ENCODE data around the gene PARD3.
"Not testable (repeated sequence)": the region's sequence is repeated elsewhere in the genome, so short reads cannot be mapped to it uniquely, and the experiment has no call there.

Gene PARD3

DNA sequence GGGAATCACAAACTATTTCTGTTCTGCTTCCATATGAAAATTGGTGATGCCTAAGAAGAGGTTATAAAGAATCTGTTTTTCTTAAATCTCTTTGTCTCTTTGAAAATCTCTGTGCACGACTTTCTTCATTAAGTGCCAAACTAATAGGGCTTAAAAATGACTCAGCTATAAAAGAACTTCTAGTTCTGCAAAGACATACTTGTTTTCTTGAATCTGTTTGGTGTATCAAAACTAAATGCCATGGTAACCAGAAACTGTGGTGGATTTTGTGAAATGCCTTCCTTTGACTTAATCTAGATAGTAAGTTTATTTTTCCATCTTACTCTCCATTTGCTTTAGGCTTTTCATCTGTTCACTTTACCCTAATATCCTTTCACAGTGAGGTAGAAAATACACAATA is 417.8 kb downstream of the PARD3 start:
- Mint-ChIP-seq H3K4me3 (no peak overlapping the region), H3K4me1 (no peaks in the 10 kb centered on the region), H3K27me3 (no peaks in the 10 kb centered on the region), H3K27ac (no peak overlapping the region), H3K9me3 (no peaks in the 10 kb centered on the region)
- no peak for DNase-seq
- ATAC-seq = no peak

- Mint-ChIP-seq H3K27me3 (no peaks in the 10 kb centered on the region), H3K4me3 (no peak overlapping the region), H3K27ac (no peak overlapping the region), H3K4me1 (no peaks in the 10 kb centered on the region), H3K9me3 (no peaks in the 10 kb centered on the region)
- ATAC-seq (no peak), DNase-seq (no peak)
Measured at GRCh38 chr10:34396663-34397062, 418.4 kb downstream of the PARD3 start.

DNA sequence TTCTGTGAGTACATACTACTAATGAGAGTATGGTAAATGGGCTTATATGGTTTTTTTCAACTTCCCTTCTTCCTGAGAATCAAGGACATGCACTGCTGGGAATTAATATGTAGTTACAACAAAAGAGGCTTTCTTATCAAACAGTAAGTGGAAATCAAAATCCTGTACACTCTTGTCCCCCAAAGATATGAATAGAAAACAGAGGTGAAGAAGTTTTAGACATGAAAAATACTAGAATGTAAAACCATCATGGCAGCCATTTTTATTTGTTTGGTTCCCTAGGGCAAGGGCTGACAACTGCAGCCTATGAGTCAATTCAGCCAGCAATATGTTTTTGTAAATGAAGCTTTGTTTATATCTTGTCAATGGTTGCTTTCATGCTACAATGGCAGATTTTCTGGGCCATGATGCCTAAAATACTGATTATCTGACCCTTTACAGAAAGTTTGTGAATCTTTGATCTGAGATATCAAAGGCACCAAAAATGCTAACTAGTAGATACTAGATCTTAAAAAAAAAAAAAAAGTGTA is 422.4 kb downstream of the PARD3 start:
- Mint-ChIP-seq H3K27me3 (no peaks in the 10 kb centered on the region), H3K27ac (no peak overlapping the region), H3K4me1 (no peaks in the 10 kb centered on the region), H3K4me3 (no peak overlapping the region), H3K9me3 (no peaks in the 10 kb centered on the region)
- ATAC-seq (no peak), DNase-seq (no peak)

GRCh38 chr10:34391168-34391567 is 423.9 kb downstream of the PARD3 start:
- H3K27me3 Mint-ChIP-seq, DNase-seq, H3K4me1 Mint-ChIP-seq, H3K4me3 Mint-ChIP-seq, ATAC-seq, H3K27ac Mint-ChIP-seq, H3K9me3 Mint-ChIP-seq: not testable (repeated sequence)

DNA sequence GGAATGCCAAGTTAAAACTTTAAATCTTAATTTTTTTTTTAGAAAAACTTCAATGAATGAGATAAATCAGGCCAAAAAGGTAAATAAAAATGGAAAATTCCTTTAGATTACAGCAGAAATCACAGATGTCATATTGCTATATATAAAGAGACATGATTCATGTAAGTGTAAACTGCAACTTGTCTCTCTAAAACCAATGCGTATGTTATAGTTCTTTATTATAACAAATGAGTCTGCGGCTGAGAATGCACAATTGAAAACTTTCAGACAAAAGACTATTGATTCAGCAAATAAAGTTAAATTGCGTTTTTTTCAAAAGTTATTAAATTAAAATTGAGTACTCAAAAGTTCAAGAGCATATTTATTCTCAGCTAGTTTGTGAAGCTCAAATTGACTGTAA is 425.3 kb downstream of the PARD3 start:
- Mint-ChIP-seq H3K27me3 (no peaks in the 10 kb centered on the region), H3K4me1 (no peaks in the 10 kb centered on the region), H3K27ac (no peak overlapping the region), H3K9me3 (no peaks in the 10 kb centered on the region), H3K4me3 (no peak overlapping the region)
- DNase-seq (no peak), ATAC-seq (no peak)

DNA sequence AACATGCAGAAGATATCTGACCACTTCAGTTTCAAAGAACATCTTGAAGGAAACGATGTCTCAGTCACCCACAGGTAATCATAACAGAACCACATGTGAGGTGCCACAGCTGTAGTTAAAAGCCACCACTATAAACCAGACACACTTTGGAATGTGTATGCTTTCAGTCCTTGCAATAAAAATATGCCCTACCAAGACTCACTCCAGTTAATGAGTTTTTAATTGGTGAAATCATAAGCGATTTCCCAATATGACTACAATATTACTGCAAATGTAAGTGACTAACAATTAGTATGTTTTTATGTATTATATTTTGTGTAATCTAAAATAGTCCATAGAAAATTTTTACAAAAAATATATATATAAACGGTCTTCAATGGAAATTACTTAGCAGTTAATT is 428.2 kb downstream of the PARD3 start:
- Mint-ChIP-seq H3K9me3 (no peaks in the 10 kb centered on the region), H3K27ac (no peak overlapping the region), H3K27me3 (no peaks in the 10 kb centered on the region), H3K4me1 (no peaks in the 10 kb centered on the region), H3K4me3 (no peak overlapping the region)
- ATAC-seq (no peak), DNase-seq (no peak)

DNA sequence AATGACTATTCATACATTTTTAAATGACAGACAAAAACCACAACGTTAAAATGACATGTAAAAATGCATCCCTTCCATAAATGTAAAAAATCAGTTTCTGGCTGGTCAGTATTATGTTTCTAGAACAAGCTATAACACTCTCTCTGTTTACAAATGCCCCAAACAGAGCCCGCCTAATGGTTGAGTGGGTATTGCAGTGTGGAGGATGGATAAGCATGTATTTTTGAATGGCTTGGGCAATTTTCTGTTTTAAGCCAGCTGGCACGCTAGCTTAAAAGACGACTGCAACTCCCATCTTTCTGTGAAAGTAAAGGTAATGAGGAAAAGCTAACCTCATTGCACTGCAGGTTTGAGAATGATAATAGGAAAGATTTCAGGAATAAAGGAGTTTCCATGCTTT is 430.7 kb downstream of the PARD3 start:
- no peaks in the 10 kb centered on the region for H3K27me3 Mint-ChIP-seq
- H3K27ac Mint-ChIP-seq = no peak overlapping the region

DNA sequence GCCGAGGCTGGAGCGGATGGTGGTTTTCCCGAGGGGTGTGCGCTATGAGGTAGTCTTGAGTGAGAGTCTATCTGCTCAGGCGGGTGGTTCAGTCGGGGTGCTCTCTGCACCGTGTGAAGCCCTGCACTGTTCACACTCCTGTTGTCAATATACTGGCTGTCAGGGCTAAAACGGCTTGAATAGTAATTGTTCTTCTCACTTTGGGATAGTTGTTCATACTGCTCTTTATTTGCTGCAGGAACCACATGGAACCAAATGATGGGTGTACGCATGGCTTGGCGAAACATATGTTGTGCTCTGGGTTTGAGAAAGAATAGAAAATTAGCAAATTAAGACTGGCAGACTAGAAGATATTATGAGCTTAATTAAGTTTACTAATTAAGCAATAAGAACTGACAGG is 432.5 kb downstream of the PARD3 start:
- Mint-ChIP-seq H3K4me1 (no peaks in the 10 kb centered on the region), H3K27me3 (no peaks in the 10 kb centered on the region), H3K27ac (no peak overlapping the region), H3K9me3 (no peaks in the 10 kb centered on the region), H3K4me3 (no peak overlapping the region)
- DNase-seq (no peak), ATAC-seq (no peak)

More for the DNA sequence above, 430.7 kb downstream of the PARD3 start:
- DNase-seq = no peak
- no peak for ATAC-seq
- no peak overlapping the region for H3K4me3 Mint-ChIP-seq
- no peaks in the 10 kb centered on the region for H3K4me1 Mint-ChIP-seq
- H3K9me3 Mint-ChIP-seq = no peaks in the 10 kb centered on the region

DNA sequence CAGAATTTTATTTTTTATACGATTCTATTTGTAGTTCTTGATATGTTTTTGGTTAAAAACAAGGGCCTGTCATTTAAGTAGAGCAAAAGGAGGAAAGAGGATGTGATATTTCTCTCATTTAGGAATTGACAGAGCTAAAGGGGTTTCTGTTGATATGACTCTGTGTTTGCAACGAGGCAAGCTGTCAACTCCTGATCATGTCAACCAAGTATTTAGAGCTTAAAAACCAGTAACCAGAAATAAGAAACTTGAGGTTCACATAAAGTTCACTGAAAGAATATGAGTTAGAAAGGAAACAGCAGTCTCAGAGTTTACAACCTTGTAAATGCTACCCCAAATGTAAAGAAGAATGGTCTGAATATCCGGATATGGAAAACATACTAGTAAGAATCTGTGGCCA is 434.2 kb downstream of the PARD3 start:
- Mint-ChIP-seq H3K27me3 (no peaks in the 10 kb centered on the region), H3K9me3 (no peaks in the 10 kb centered on the region), H3K4me3 (no peak overlapping the region), H3K27ac (no peak overlapping the region), H3K4me1 (no peaks in the 10 kb centered on the region)
- ATAC-seq (no peak), DNase-seq (no peak)

DNA sequence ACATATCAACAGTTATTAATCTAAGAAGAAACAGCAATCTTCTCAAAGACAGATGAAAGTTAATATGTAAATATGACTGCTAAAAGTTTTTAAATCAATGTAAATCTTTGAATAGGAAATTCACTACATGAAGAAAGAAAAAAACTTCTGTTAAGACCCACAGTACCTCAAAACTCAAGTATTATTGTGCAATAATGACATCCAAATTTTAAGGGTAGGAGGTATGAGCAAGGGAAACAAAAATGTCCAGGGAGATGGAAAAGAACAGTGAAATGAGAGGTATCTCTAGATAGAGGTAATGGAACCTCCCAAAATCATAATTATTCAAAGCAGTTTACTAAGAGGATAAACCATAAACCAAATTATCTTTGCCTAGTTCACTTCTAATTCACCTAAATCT is 436.8 kb downstream of the PARD3 start:
- no peak overlapping the region for H3K4me3 Mint-ChIP-seq
- H3K27ac Mint-ChIP-seq = no peak overlapping the region
- DNase-seq = no peak
- no peaks in the 10 kb centered on the region for H3K9me3 Mint-ChIP-seq
- no peak for ATAC-seq
- peaks cover 7% of the 10 kb centered on the region for H3K4me1 Mint-ChIP-seq
- no peaks in the 10 kb centered on the region for H3K27me3 Mint-ChIP-seq

DNA sequence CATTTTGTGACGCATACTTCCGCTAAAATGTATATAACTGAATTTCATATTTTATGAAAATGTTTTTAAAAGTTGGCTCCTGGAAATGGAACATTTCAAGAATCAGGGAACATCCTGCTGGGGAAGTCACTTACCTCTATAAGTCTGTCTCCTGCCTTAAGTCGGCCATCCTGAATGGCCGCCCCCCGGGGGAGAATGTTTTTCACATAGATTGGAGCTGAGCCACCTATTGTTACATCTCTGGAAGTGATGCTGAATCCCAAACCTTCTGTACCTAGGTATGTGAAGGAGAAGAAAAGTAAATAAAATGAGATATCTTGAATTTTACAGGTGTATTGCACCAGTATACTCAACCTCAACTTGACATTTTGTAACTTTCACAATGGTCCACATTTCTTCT is 437.3 kb downstream of the PARD3 start:
- H3K4me1 Mint-ChIP-seq = peaks cover 7% of the 10 kb centered on the region
- H3K9me3 Mint-ChIP-seq = no peaks in the 10 kb centered on the region
- no peak for ATAC-seq
- H3K27ac Mint-ChIP-seq = no peak overlapping the region
- no peak for DNase-seq
- no peaks in the 10 kb centered on the region for H3K27me3 Mint-ChIP-seq
- H3K4me3 Mint-ChIP-seq = no peak overlapping the region

DNA sequence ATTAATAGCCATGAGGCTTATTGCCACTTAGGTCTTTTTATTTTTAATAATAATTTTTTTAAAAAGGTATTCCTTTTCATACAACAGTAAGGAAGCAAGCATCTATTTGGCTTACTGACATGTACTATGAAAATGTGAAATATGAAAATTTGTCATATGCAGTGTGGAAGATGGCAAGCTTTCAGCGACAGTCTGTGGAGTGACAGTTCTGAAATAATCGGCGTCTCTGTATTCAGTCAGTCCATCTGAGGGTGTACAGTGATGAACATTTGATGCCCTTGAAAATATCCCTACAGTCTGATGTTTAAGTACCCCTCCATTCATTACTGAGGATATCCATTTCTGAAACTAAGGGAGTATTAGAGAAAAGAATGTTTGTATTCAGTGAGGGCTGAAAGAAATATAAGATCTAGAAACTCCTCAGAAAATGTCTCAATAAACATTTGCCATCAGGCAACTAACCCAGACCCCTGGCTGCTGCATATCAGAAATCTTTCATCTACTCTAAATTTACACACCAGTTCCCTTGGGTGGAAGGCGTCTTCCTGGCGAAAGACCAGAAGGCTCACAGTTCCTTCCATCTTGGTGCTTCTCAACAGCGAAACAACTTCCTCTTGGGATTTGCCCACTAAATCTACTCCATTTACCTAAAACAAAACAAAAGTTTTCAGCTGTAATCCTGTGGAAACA is 440.6 kb downstream of the PARD3 start:
- H3K27me3 Mint-ChIP-seq = peaks cover 8% of the 10 kb centered on the region
- H3K27ac Mint-ChIP-seq = no peak overlapping the region
- peak overlapping the region in 1 of 2 donors; percentile 7 for H3K4me3 Mint-ChIP-seq
- DNase-seq = no peak
- H3K9me3 Mint-ChIP-seq = no peaks in the 10 kb centered on the region
- peak; percentile 27 for ATAC-seq
- H3K4me1 Mint-ChIP-seq = peaks cover 7% of the 10 kb centered on the region

- no peak for DNase-seq
- no peak for ATAC-seq
- Mint-ChIP-seq H3K4me3 (no peak overlapping the region), H3K27ac (no peak overlapping the region), H3K4me1 (peaks cover 7% of the 10 kb centered on the region), H3K27me3 (peaks cover 8% of the 10 kb centered on the region), H3K9me3 (no peaks in the 10 kb centered on the region)
Measured at GRCh38 chr10:34373211-34373610, 441.9 kb downstream of the PARD3 start.

- no peaks in the 10 kb centered on the region for H3K9me3 Mint-ChIP-seq
- no peak overlapping the region for H3K4me3 Mint-ChIP-seq
- H3K27ac Mint-ChIP-seq = no peak overlapping the region
- peaks cover 8% of the 10 kb centered on the region for H3K27me3 Mint-ChIP-seq
- peaks cover 7% of the 10 kb centered on the region for H3K4me1 Mint-ChIP-seq
- ATAC-seq (no peak), DNase-seq (no peak)
Measured at GRCh38 chr10:34372509-34372908, 442.6 kb downstream of the PARD3 start.

DNA sequence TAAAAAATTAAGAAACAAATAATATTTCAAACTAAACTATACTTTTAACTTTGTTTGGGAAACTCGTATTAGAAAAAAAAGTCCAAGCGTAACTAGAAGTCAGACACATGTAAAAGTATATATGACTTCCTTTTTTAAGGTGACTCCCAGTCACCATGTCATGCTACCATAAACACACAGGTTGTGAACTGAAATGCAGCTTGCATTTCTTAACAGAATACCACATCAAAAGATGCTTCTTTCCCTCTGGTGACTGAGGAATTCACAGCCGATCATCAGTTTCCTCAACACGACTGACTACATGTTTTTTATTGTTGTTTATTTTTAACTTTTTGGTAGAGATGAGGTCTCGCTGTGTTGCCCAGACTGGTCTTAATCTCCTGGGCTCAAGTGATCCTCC is 445.0 kb downstream of the PARD3 start:
- DNase-seq = no peak
- Mint-ChIP-seq H3K27ac (no peak overlapping the region), H3K9me3 (no peaks in the 10 kb centered on the region), H3K4me1 (peaks cover 6% of the 10 kb centered on the region), H3K27me3 (peaks cover 8% of the 10 kb centered on the region), H3K4me3 (no peak overlapping the region)
- ATAC-seq = no peak

DNA sequence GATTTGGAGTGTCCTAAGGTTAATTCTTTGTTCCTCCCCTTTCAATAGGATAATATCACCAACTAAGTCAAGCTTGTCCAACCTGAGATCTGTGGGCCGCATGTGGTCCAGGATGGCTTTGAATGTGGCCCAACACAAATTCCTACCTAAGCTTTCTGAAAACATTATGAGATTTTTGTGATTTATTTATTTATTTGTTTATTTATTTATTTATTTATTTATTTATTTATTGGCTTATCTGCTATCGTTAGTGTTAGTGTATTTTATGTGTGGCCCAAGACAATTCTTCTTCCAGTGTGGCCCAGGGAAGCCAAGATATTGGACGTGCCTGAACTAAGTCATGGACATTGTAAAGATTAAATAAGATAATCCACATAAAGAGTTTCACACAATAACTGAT is 446.0 kb downstream of the PARD3 start:
- ATAC-seq = no peak
- peaks cover 8% of the 10 kb centered on the region for H3K27me3 Mint-ChIP-seq

More for the DNA sequence above, 446.0 kb downstream of the PARD3 start:
- Mint-ChIP-seq H3K27ac (no peak overlapping the region), H3K4me3 (no peak overlapping the region), H3K4me1 (no peaks in the 10 kb centered on the region), H3K9me3 (no peaks in the 10 kb centered on the region)
- no peak for DNase-seq
